ENCODE data around the gene RELN. TPM values are rescaled to one million over a fixed set of nuclear protein-coding genes. Genes with fewer than 3 reads are reported as not detected.

Gene RELN
- total RNA-seq, 6 donors from 2014 or later: 1.1 to 3.6 (median 2.6) TPM; not detected in 1

DNA sequence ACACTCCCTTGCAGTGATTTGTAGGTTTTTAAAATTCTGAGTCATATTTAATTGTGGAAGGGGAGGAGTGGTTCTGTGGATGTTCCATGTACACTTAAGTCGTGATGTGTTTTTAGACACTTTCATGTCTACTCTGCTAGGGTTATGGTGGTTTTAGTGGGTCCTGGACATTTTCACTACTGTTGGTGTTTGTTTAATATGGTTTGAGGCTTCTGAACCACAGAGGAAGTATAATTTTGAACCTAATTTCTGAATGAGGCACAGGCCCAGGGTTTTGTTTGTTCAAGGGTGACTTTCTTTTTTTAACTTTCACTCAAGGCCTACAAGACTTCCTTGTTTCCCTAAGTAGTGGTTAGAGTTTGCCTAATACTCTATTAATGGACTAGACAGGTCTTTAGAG, 556.7 kb downstream of the RELN start:
- Histone ChIP-seq H3K27ac (no peak overlapping the region), H3K36me3 (no peaks in the 10 kb centered on the region), H3K9me3 (no peaks in the 10 kb centered on the region), H3K4me3 (no peak overlapping the region), H3K27me3 (no peaks in the 10 kb centered on the region), H3K4me1 (no peaks in the 10 kb centered on the region)
- ATAC-seq (ENCODE audit: low FRiP score in 2 of 2) (peak in 1 of 2 donors; percentile 40), DNase-seq (no peak)
- 28 to 30% methylated on average over 1 of the region's 1 CpG for WGBS, 2 donors
- TF ChIP-seq EP300 (IDR thresholded peaks at IDR 0.05) (no peak), POLR2AphosphoS5 (IDR thresholded peaks at IDR 0.05) (no peak)

DNA sequence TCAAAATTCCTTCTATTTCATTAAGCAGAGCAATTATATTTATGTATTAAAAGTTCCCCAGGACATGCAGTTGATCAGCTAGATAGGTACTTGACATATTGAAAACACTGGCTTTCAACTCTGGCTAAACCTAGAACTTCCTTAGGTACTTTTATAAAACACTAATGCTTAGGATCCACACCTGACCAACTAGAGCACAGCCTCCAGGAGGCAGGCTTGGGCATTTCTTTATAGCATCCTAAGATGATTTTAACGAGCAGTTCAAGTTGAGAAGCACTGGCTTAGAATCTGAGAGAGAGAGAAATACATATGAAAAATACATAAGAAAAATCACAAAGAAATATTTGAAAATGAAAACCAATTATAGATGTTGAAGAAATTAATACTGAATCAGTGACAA, 564.3 kb downstream of the RELN start:
- DNase-seq (no peak), ATAC-seq (ENCODE audit: low FRiP score in 2 of 2) (no peak)
- no peak overlapping the region for H3K4me3 ChIP-seq
- no peaks in the 10 kb centered on the region for H3K9me3 ChIP-seq
- WGBS, 2 donors: 36 to 50% methylated on average over 1 of the region's 1 CpG
- no peak for TF ChIP-seq EP300 (IDR thresholded peaks at IDR 0.05)
- TF ChIP-seq POLR2A (IDR thresholded peaks at IDR 0.05): no peak
- TF ChIP-seq, protein P1, sequence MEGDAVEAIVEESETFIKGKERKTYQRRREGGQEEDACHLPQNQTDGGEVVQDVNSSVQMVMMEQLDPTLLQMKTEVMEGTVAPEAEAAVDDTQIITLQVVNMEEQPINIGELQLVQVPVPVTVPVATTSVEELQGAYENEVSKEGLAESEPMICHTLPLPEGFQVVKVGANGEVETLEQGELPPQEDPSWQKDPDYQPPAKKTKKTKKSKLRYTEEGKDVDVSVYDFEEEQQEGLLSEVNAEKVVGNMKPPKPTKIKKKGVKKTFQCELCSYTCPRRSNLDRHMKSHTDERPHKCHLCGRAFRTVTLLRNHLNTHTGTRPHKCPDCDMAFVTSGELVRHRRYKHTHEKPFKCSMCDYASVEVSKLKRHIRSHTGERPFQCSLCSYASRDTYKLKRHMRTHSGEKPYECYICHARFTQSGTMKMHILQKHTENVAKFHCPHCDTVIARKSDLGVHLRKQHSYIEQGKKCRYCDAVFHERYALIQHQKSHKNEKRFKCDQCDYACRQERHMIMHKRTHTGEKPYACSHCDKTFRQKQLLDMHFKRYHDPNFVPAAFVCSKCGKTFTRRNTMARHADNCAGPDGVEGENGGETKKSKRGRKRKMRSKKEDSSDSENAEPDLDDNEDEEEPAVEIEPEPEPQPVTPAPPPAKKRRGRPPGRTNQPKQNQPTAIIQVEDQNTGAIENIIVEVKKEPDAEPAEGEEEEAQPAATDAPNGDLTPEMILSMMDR (IDR thresholded peaks at IDR 0.05): no peak
- no peak for TF ChIP-seq POLR2AphosphoS5 (IDR thresholded peaks at IDR 0.05)
- H3K27me3 ChIP-seq: no peaks in the 10 kb centered on the region
- H3K27ac ChIP-seq: no peak overlapping the region
- no peaks in the 10 kb centered on the region for H3K4me1 ChIP-seq
- H3K36me3 ChIP-seq: no peaks in the 10 kb centered on the region

DNA sequence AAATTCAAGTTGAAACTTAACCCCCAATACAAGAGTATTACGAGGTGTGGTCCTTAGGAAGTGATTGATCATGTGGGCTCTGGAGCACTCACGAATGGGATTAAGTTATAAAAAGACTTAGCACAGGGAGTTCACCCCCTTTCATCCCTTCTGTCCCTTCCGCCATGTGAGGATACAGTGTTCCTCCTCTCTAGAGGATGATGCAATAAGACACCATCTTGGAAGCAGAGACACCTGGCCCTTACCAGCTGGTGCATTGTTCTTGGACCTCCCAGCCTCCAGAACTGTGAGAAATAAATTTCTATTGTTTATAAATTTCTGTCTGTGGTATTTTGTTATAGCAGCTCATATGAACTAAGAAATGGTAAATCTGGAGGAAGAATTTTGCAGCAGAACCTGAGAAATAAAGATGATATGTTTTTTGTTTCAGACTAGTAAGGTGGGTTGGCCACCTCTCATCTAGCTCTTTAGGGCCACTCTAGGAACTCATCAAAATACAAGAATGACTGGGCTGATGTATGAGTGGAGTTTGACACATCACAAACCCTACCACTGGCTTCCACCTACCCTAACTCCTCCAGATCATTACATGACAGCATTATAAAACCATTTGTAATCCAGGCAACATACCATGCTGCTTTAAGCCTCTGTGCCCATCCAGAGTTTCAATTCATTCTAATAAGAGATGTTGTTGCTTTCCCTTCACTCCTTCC, 565.8 kb downstream of the RELN start:
- TF ChIP-seq POLR2AphosphoS5 (IDR thresholded peaks at IDR 0.05) (no peak), EP300 (IDR thresholded peaks at IDR 0.05) (no peak), POLR2A (IDR thresholded peaks at IDR 0.05) (no peak)
- TF ChIP-seq, protein P1 (IDR thresholded peaks at IDR 0.05): no peak
- H3K9me3 ChIP-seq: no peaks in the 10 kb centered on the region

More for the DNA sequence above, 565.8 kb downstream of the RELN start:
- 73 to 79% methylated on average over 3 of the region's 3 CpGs for WGBS, 2 donors
- Histone ChIP-seq H3K4me3 (no peak overlapping the region), H3K4me1 (no peaks in the 10 kb centered on the region), H3K27me3 (no peaks in the 10 kb centered on the region), H3K27ac (no peak overlapping the region), H3K36me3 (no peaks in the 10 kb centered on the region)
- ATAC-seq (ENCODE audit: low FRiP score in 2 of 2): no peak
- no peak for DNase-seq

Small RNA genes within 50 kb of the gene (small RNA-seq; reads per million reads assigned to genes)
- 0 reads per million in 4 donors for gene RF00019

Other genes with a start within 250 kb of the RELN start
- gene ORC5, start 218.4 kb upstream of the RELN start, total RNA-seq: 10 to 100 TPM in 5 of 6 donors, 1 to 10 TPM in 1; 4.9 to 22.0 (median 13.8) TPM